Activated naive CD8-positive, alpha-beta T cell treated with anti-CD3 and anti-CD28 coated beads, Interleukin-2, amount 10 ng/mL, durations not matched to agents 7 days and 5 days (primary cell): Measurements from ENCODE around the gene VAV3. TPM values are rescaled to one million over a fixed set of nuclear protein-coding genes. Genes with fewer than 3 reads are reported as not detected.
"Not testable (repeated sequence)": the region's sequence is repeated elsewhere in the genome, so short reads cannot be mapped to it uniquely, and the experiment has no call there.

Source experiments
- ATAC-seq: fragments of 150-1000 bp; cut with Tn5 transposase; one replicate; pipeline ENCODE4 v1.10.0; 2021; ENCODE audit warnings: low read depth, moderate library complexity
- POLR2A ChIA-PET: fragments of 350-600 bp; sonication (Branson Sonifier 250); formaldehyde crosslinking; loops from one replicate; lab custom pipeline; 2021; ENCODE audit warnings: antibody characterized with exemption; lab: Charles Lee
- DNase-seq: peaks from one replicate; pipeline ENCODE4 v3.0.0; 2021
- H3K27ac Mint-ChIP-seq: one replicate; pipeline ENCODE4 v1.8.0; 2022; ENCODE audit warnings: mild to moderate bottlenecking, mixed read lengths
- H3K27me3 Mint-ChIP-seq: one replicate; pipeline ENCODE4 v1.8.0; 2022; ENCODE audit warnings: mild to moderate bottlenecking, moderate library complexity, mixed read lengths
- H3K36me3 Mint-ChIP-seq: one replicate; pipeline ENCODE4 v1.8.0; 2021; ENCODE audit warnings: mild to moderate bottlenecking, mixed read lengths
- H3K4me1 Mint-ChIP-seq: one replicate; pipeline ENCODE4 v1.8.0; 2021; ENCODE audit warnings: mixed read lengths
- H3K4me3 Mint-ChIP-seq: one replicate; pipeline ENCODE4 v1.8.0; 2022; ENCODE audit warnings: mild to moderate bottlenecking, moderate library complexity, mixed read lengths
- H3K9me3 Mint-ChIP-seq: one replicate; pipeline ENCODE4 v1.8.0; 2021; ENCODE audit warnings: mixed read lengths
- total RNA-seq, 2 experiments: library from RNA; stranded (reverse); gene quantifications; one replicate each; pipeline ENCODE4 v1.2.3, GENCODE V29; 2021

Gene VAV3
- total RNA-seq, 2 experiments from 2014 or later = 6.9 to 7.8 TPM

- Mint-ChIP-seq H3K27me3 (no peaks in the 10 kb centered on the region), H3K4me1 (no peaks in the 10 kb centered on the region)
Observed at GRCh38 chr1:107727866-107728265, 237.1 kb downstream of the VAV3 start.

GRCh38 chr1:107726860-107727259 is 238.1 kb downstream of the VAV3 start:
- DNase-seq (no peak), ATAC-seq (no peak)
- H3K27ac Mint-ChIP-seq = no peak overlapping the region
- no peak overlapping the region for H3K4me3 Mint-ChIP-seq
- H3K36me3 Mint-ChIP-seq = no peaks in the 10 kb centered on the region
- POLR2A ChIA-PET = no interaction called here
- H3K27me3 Mint-ChIP-seq = no peaks in the 10 kb centered on the region
- H3K9me3 Mint-ChIP-seq = no peaks in the 10 kb centered on the region
- no peaks in the 10 kb centered on the region for H3K4me1 Mint-ChIP-seq

More at GRCh38 chr1:107727866-107728265, 237.1 kb downstream of the VAV3 start:
- no peak overlapping the region for H3K27ac Mint-ChIP-seq
- no peaks in the 10 kb centered on the region for H3K9me3 Mint-ChIP-seq
- POLR2A ChIA-PET = interaction anchor here (0.5 kb wide), 1 partner anchor 451 kb away, joined by 3 read pairs; no protein-coding TSS in a partner anchor
- H3K4me3 Mint-ChIP-seq = no peak overlapping the region
- no peak for ATAC-seq
- no peaks in the 10 kb centered on the region for H3K36me3 Mint-ChIP-seq
- DNase-seq = no peak

- Mint-ChIP-seq H3K9me3 (no peaks in the 10 kb centered on the region), H3K27me3 (no peaks in the 10 kb centered on the region), H3K4me1 (no peaks in the 10 kb centered on the region), H3K27ac (no peak overlapping the region), H3K4me3 (no peak overlapping the region), H3K36me3 (no peaks in the 10 kb centered on the region)
- DNase-seq = no peak
- POLR2A ChIA-PET = no interaction called here
- ATAC-seq = no peak
Observed at GRCh38 chr1:107724648-107725047, 240.3 kb downstream of the VAV3 start.

- H3K27me3 Mint-ChIP-seq, H3K27ac Mint-ChIP-seq, ATAC-seq, H3K4me3 Mint-ChIP-seq, POLR2A ChIA-PET, H3K4me1 Mint-ChIP-seq, H3K36me3 Mint-ChIP-seq, DNase-seq, H3K9me3 Mint-ChIP-seq: not testable (repeated sequence)
Observed at GRCh38 chr1:107720210-107720609, 244.8 kb downstream of the VAV3 start.

- Mint-ChIP-seq H3K36me3 (peaks cover 2% of the 10 kb centered on the region), H3K9me3 (no peaks in the 10 kb centered on the region), H3K4me3 (no peak overlapping the region), H3K27ac (no peak overlapping the region), H3K4me1 (no peaks in the 10 kb centered on the region), H3K27me3 (no peaks in the 10 kb centered on the region)
- DNase-seq (no peak), ATAC-seq (no peak)
- POLR2A ChIA-PET = no interaction called here
Observed at GRCh38 chr1:107710005-107710404, 255.0 kb downstream of the VAV3 start.

- POLR2A ChIA-PET = no interaction called here
- ATAC-seq (no peak), DNase-seq (no peak)
- no peaks in the 10 kb centered on the region for H3K4me1 Mint-ChIP-seq
- peaks cover 4% of the 10 kb centered on the region for H3K36me3 Mint-ChIP-seq
- no peaks in the 10 kb centered on the region for H3K27me3 Mint-ChIP-seq
- H3K4me3 Mint-ChIP-seq = no peak overlapping the region
- no peak overlapping the region for H3K27ac Mint-ChIP-seq
- H3K9me3 Mint-ChIP-seq = no peaks in the 10 kb centered on the region
Observed at GRCh38 chr1:107707111-107707510, 257.9 kb downstream of the VAV3 start.

- no peaks in the 10 kb centered on the region for H3K4me1 Mint-ChIP-seq
- POLR2A ChIA-PET = no interaction called here
Observed at GRCh38 chr1:107706182-107706581, 258.8 kb downstream of the VAV3 start.

GRCh38 chr1:107704911-107705310 is 260.1 kb downstream of the VAV3 start:
- H3K4me1 Mint-ChIP-seq = no peaks in the 10 kb centered on the region
- H3K9me3 Mint-ChIP-seq = no peaks in the 10 kb centered on the region
- POLR2A ChIA-PET = no interaction called here
- peaks cover 2% of the 10 kb centered on the region for H3K36me3 Mint-ChIP-seq
- no peak overlapping the region for H3K4me3 Mint-ChIP-seq
- ATAC-seq (no peak), DNase-seq (no peak)
- H3K27ac Mint-ChIP-seq = no peak overlapping the region
- H3K27me3 Mint-ChIP-seq = no peaks in the 10 kb centered on the region

More at GRCh38 chr1:107706182-107706581, 258.8 kb downstream of the VAV3 start:
- H3K27me3 Mint-ChIP-seq = no peaks in the 10 kb centered on the region
- DNase-seq = no peak
- no peak overlapping the region for H3K4me3 Mint-ChIP-seq
- H3K27ac Mint-ChIP-seq = no peak overlapping the region
- ATAC-seq = no peak
- peaks cover 4% of the 10 kb centered on the region for H3K36me3 Mint-ChIP-seq
- H3K9me3 Mint-ChIP-seq = no peaks in the 10 kb centered on the region

- no peaks in the 10 kb centered on the region for H3K27me3 Mint-ChIP-seq
- peaks cover 2% of the 10 kb centered on the region for H3K36me3 Mint-ChIP-seq
- no peak overlapping the region for H3K27ac Mint-ChIP-seq
- ATAC-seq (no peak), DNase-seq (no peak)
- POLR2A ChIA-PET = no interaction called here
- no peaks in the 10 kb centered on the region for H3K4me1 Mint-ChIP-seq
- H3K4me3 Mint-ChIP-seq = no peak overlapping the region
- no peaks in the 10 kb centered on the region for H3K9me3 Mint-ChIP-seq
Observed at GRCh38 chr1:107702946-107703571, 261.9 kb downstream of the VAV3 start.

GRCh38 chr1:107700651-107701050 is 264.3 kb downstream of the VAV3 start:
- POLR2A ChIA-PET, H3K27ac Mint-ChIP-seq: not testable (repeated sequence)

GRCh38 chr1:107698161-107698560 is 266.8 kb downstream of the VAV3 start:
- POLR2A ChIA-PET = no interaction called here

More at GRCh38 chr1:107700651-107701050, 264.3 kb downstream of the VAV3 start:
- not testable (repeated sequence) for H3K4me1 Mint-ChIP-seq, ATAC-seq, H3K4me3 Mint-ChIP-seq, H3K27me3 Mint-ChIP-seq, H3K9me3 Mint-ChIP-seq, H3K36me3 Mint-ChIP-seq, DNase-seq

GRCh38 chr1:107695341-107695740 is 269.6 kb downstream of the VAV3 start:
- Mint-ChIP-seq H3K4me3 (no peak overlapping the region), H3K27ac (no peak overlapping the region), H3K9me3 (peaks cover 3% of the 10 kb centered on the region), H3K27me3 (no peaks in the 10 kb centered on the region), H3K36me3 (peaks cover 6% of the 10 kb centered on the region), H3K4me1 (no peaks in the 10 kb centered on the region)
- ATAC-seq (no peak), DNase-seq (no peak)
- POLR2A ChIA-PET = no interaction called here

More at GRCh38 chr1:107698161-107698560, 266.8 kb downstream of the VAV3 start:
- Mint-ChIP-seq H3K9me3 (peaks cover 3% of the 10 kb centered on the region), H3K4me1 (no peaks in the 10 kb centered on the region), H3K36me3 (peaks cover 2% of the 10 kb centered on the region), H3K27me3 (no peaks in the 10 kb centered on the region), H3K4me3 (no peak overlapping the region), H3K27ac (no peak overlapping the region)
- ATAC-seq = no peak
- DNase-seq = no peak

- POLR2A ChIA-PET = no interaction called here
- Mint-ChIP-seq H3K4me3 (no peak overlapping the region), H3K36me3 (peaks cover 8% of the 10 kb centered on the region), H3K27me3 (no peaks in the 10 kb centered on the region), H3K4me1 (no peaks in the 10 kb centered on the region), H3K9me3 (peaks cover 4% of the 10 kb centered on the region), H3K27ac (no peak overlapping the region)
- DNase-seq (no peak), ATAC-seq (no peak)
Observed at GRCh38 chr1:107692580-107693345, 272.2 kb downstream of the VAV3 start.

GRCh38 chr1:107691540-107691939 is 273.4 kb downstream of the VAV3 start:
- Mint-ChIP-seq H3K4me3 (no peak overlapping the region), H3K36me3 (peaks cover 8% of the 10 kb centered on the region), H3K9me3 (peaks cover 4% of the 10 kb centered on the region), H3K27me3 (no peaks in the 10 kb centered on the region), H3K4me1 (no peaks in the 10 kb centered on the region), H3K27ac (peak overlapping the region; percentile 44)
- POLR2A ChIA-PET = no interaction called here
- DNase-seq = no peak
- no peak for ATAC-seq
